ENCODE data around the gene PRODH2.

The PRODH2 gene

GRCh38 chr19:35793381-35794165 lies 19.1 kb downstream of the PRODH2 start:
- no peak for FAIRE-seq

GRCh38 chr19:35792888-35793287 lies 19.8 kb downstream of the PRODH2 start:
- FAIRE-seq: no peak

- FAIRE-seq: no peak
Measured at GRCh38 chr19:35792312-35792711, 20.3 kb downstream of the PRODH2 start.

GRCh38 chr19:35791814-35792279 lies 20.8 kb downstream of the PRODH2 start:
- FAIRE-seq: no peak

- FAIRE-seq: no peak
Measured at GRCh38 chr19:35790981-35791813, 21.4 kb downstream of the PRODH2 start.

- FAIRE-seq: no peak
Measured at GRCh38 chr19:35789978-35790944, 22.4 kb downstream of the PRODH2 start.

- no peak for FAIRE-seq
Measured at GRCh38 chr19:35789195-35789977, 23.3 kb downstream of the PRODH2 start.

GRCh38 chr19:35788205-35788960 lies 24.3 kb downstream of the PRODH2 start:
- no peak for FAIRE-seq

- FAIRE-seq: no peak
Measured at GRCh38 chr19:35787227-35787799, 25.3 kb downstream of the PRODH2 start.

GRCh38 chr19:35786299-35787160 lies 26.1 kb downstream of the PRODH2 start:
- FAIRE-seq: no peak

- no peak for FAIRE-seq
Measured at GRCh38 chr19:35785339-35785627, 27.4 kb downstream of the PRODH2 start.

- FAIRE-seq: no peak
Measured at GRCh38 chr19:35784503-35785338, 27.9 kb downstream of the PRODH2 start.

GRCh38 chr19:35783469-35784434 lies 28.9 kb downstream of the PRODH2 start:
- no peak for FAIRE-seq

GRCh38 chr19:35782589-35782988 lies 30.1 kb downstream of the PRODH2 start:
- no peak for FAIRE-seq

- no peak for FAIRE-seq
Measured at GRCh38 chr19:35781650-35782049, 31.0 kb downstream of the PRODH2 start.

GRCh38 chr19:35780717-35781116 lies 31.9 kb downstream of the PRODH2 start:
- FAIRE-seq: no peak

- FAIRE-seq: no peak
Measured at GRCh38 chr19:35780058-35780457, 32.6 kb downstream of the PRODH2 start.

- no peak for FAIRE-seq
Measured at GRCh38 chr19:35779033-35779432, 33.6 kb downstream of the PRODH2 start.
